CD8-positive, alpha-beta memory T cell (primary cell): ENCODE measurements around the gene CNOT6L. TPM values are rescaled to one million over a fixed set of nuclear protein-coding genes. Genes with fewer than 3 reads are reported as not detected.

Experiments used
- CTCF ChIA-PET: fragments of 350-600 bp; sonication (Branson Sonifier 250); formaldehyde crosslinking; loops from one replicate; lab custom pipeline; 2021; ENCODE audit warnings: antibody characterized with exemption; lab: Charles Lee
- POLR2A ChIA-PET: fragments of 350-600 bp; sonication (Branson Sonifier 250); formaldehyde crosslinking; loops from one replicate; lab custom pipeline; 2021; ENCODE audit warnings: antibody characterized with exemption; lab: Charles Lee
- DNase-seq, 5 donors: peaks; one replicate each; pipeline versions ENCODE4 v3.0.0 to v3.0.0-alpha.2; 2020 to 2022; ENCODE audit warnings: mixed read lengths in 1 of 5
- H3K27ac ChIP-seq: one replicate; pipeline ENCODE4 v1.7.0; 2013; ENCODE audit warnings: low read depth, mild to moderate bottlenecking, low read length, moderate library complexity
- H3K27me3 ChIP-seq: 2 replicates; pipeline ENCODE4 v1.7.0; 2013; ENCODE audit warnings: low read length, mild to moderate bottlenecking; ENCODE audit not compliant: insufficient read depth, poor library complexity, severe bottlenecking
- H3K36me3 ChIP-seq: 2 replicates; pipeline ENCODE4 v1.7.0; 2013; ENCODE audit warnings: mild to moderate bottlenecking, low read length, moderate library complexity; ENCODE audit not compliant: insufficient read depth
- H3K4me1 ChIP-seq: 2 replicates; pipeline ENCODE4 v1.7.0; 2013; ENCODE audit warnings: mild to moderate bottlenecking, low read length, moderate library complexity; ENCODE audit not compliant: insufficient read depth
- H3K4me3 ChIP-seq: 2 replicates; pipeline ENCODE4 v1.7.0; 2013; ENCODE audit warnings: mild to moderate bottlenecking, low read length
- H3K9me3 ChIP-seq: 2 replicates; pipeline ENCODE4 v1.7.0; 2013; ENCODE audit warnings: mild to moderate bottlenecking, low read length
- H3K27ac Mint-ChIP-seq, 8 donors: one replicate each; pipeline ENCODE4 v1.8.0; 2020 to 2021; ENCODE audit warnings: mixed read lengths in 8 of 8, mild to moderate bottlenecking in 6 of 8, inconsistent platforms in 3 of 8, moderate library complexity in 3 of 8
- H3K27me3 Mint-ChIP-seq, 2 donors: one replicate each; pipeline ENCODE4 v1.8.0; 2020 to 2021; ENCODE audit warnings: mixed read lengths in 2 of 2, mild to moderate bottlenecking in 1 of 2, moderate library complexity in 1 of 2
- H3K36me3 Mint-ChIP-seq, 3 donors: one replicate each; pipeline ENCODE4 v1.8.0; 2020 to 2021; ENCODE audit warnings: mixed read lengths in 3 of 3, inconsistent platforms in 1 of 3, mild to moderate bottlenecking in 1 of 3
- H3K4me1 Mint-ChIP-seq, 3 donors: one replicate each; pipeline ENCODE4 v1.8.0; 2020 to 2021; ENCODE audit warnings: mixed read lengths in 3 of 3, inconsistent platforms in 1 of 3, mild to moderate bottlenecking in 1 of 3
- H3K4me3 Mint-ChIP-seq, 7 donors: one replicate each; pipeline ENCODE4 v1.8.0; 2020 to 2021; ENCODE audit warnings: mixed read lengths in 7 of 7, mild to moderate bottlenecking in 6 of 7, moderate library complexity in 4 of 7, inconsistent platforms in 2 of 7
- H3K9me3 Mint-ChIP-seq, 5 donors: one replicate each; pipeline ENCODE4 v1.8.0; 2020 to 2022; ENCODE audit warnings: mixed read lengths in 5 of 5, mild to moderate bottlenecking in 3 of 5, moderate library complexity in 2 of 5, inconsistent platforms in 1 of 5
- polyA plus RNA-seq: library from polyadenylated mRNA; unstranded; fragments of 300-500 nt; fragmentation: Illumina TruSeq; gene quantifications from one replicate; pipeline ENCODE4 v1.2.3, GENCODE V29; 2021
- total RNA-seq, 2 experiments: library from RNA; stranded (reverse); gene quantifications; one replicate each; pipeline ENCODE4 v1.2.3, GENCODE V29; 2021

The CNOT6L gene
- total and polyA plus RNA-seq, 3 experiments from 2014 or later, result 45.2 to 100 (median 96.5) TPM

GRCh38 chr4:77820649-77821561, 1.7 kb upstream of the CNOT6L start:
- Histone ChIP-seq H3K27me3 (no peaks in the 10 kb centered on the region), H3K9me3 (no peaks in the 10 kb centered on the region), H3K4me3 (peak overlapping the region; percentile 67), H3K4me1 (peaks cover 47% of the 10 kb centered on the region), H3K36me3 (no peaks in the 10 kb centered on the region), H3K27ac (peak overlapping the region; percentile 97)
- H3K27ac Mint-ChIP-seq, result peak overlapping the region; percentile 94 to 100 (median 99)
- DNase-seq, result peak in 1 of 5 donors; percentile 47
- H3K4me3 Mint-ChIP-seq, result peak overlapping the region; percentile 89 to 99 (median 97)
- H3K9me3 Mint-ChIP-seq, result peaks cover 0 to 6% (median 2%) of the 10 kb centered on the region in 5 donors
- H3K27me3 Mint-ChIP-seq, result peaks cover 0 to 8% of the 10 kb centered on the region in 2 donors
- peaks cover 47 to 69% (median 61%) of the 10 kb centered on the region in 3 donors for H3K4me1 Mint-ChIP-seq
- POLR2A ChIA-PET, result interaction anchor here (0.7 to 8.0 kb wide), 11 partner anchors 9 to 115 kb away, joined by 3 to 394 read pairs (median 4); partner anchors contain the start of gene MRPL1
- peaks cover 4 to 33% (median 7%) of the 10 kb centered on the region in 3 donors for H3K36me3 Mint-ChIP-seq
- CTCF ChIA-PET, result interaction anchor here (1.0 to 3.0 kb wide), 6 partner anchors 9 to 68 kb away, joined by 3 to 68 read pairs (median 14); partner anchors contain the start of gene MRPL1

GRCh38 chr4:77819843-77820648, 878 bp upstream of the CNOT6L start:
- no peaks in the 10 kb centered on the region for H3K9me3 ChIP-seq
- H3K27ac ChIP-seq, result peak overlapping the region; percentile 97
- peaks cover 0 to 8% of the 10 kb centered on the region in 2 donors for H3K27me3 Mint-ChIP-seq
- H3K36me3 ChIP-seq, result no peaks in the 10 kb centered on the region
- CTCF ChIA-PET, result interaction anchor here (0.8 to 3.0 kb wide), 6 partner anchors 19 to 67 kb away, joined by 3 to 68 read pairs (median 14); partner anchors contain the start of gene MRPL1
- peak overlapping the region; percentile 89 to 99 (median 97) for H3K4me3 Mint-ChIP-seq
- H3K27me3 ChIP-seq, result no peaks in the 10 kb centered on the region
- peaks cover 50% of the 10 kb centered on the region for H3K4me1 ChIP-seq
- H3K4me1 Mint-ChIP-seq, result peaks cover 50 to 69% (median 62%) of the 10 kb centered on the region in 3 donors
- H3K36me3 Mint-ChIP-seq, result peaks cover 4 to 39% (median 7%) of the 10 kb centered on the region in 3 donors
- peak overlapping the region; percentile 94 to 100 (median 99) for H3K27ac Mint-ChIP-seq
- POLR2A ChIA-PET, result interaction anchor here (0.5 to 8.0 kb wide), 11 partner anchors 8 to 51 kb away, joined by 3 to 394 read pairs (median 4); partner anchors contain the start of gene MRPL1
- peak; percentile 90 to 98 (median 97) for DNase-seq
- peak overlapping the region; percentile 75 for H3K4me3 ChIP-seq
- peaks cover 0 to 6% (median 2%) of the 10 kb centered on the region in 5 donors for H3K9me3 Mint-ChIP-seq

- Histone ChIP-seq H3K27ac (peak overlapping the region; percentile 97), H3K4me3 (peak overlapping the region; percentile 75), H3K4me1 (peaks cover 56% of the 10 kb centered on the region), H3K27me3 (no peaks in the 10 kb centered on the region), H3K36me3 (no peaks in the 10 kb centered on the region), H3K9me3 (no peaks in the 10 kb centered on the region)
- ChIA-PET CTCF (interaction anchor here (0.8 to 3.2 kb wide), 8 partner anchors 19 to 66 kb away, joined by 3 to 68 read pairs (median 16); partner anchors contain the start of gene MRPL1), POLR2A (interaction anchor here (0.5 to 8.0 kb wide), 10 partner anchors 8 to 51 kb away, joined by 3 to 394 read pairs (median 4); partner anchors contain the start of gene MRPL1)
- Mint-ChIP-seq H3K9me3 (peaks cover 0 to 6% (median 2%) of the 10 kb centered on the region in 5 donors), H3K27me3 (peaks cover 0 to 8% of the 10 kb centered on the region in 2 donors), H3K27ac (peak overlapping the region; percentile 96 to 100 (median 98)), H3K4me3 (peak overlapping the region; percentile 95 to 99 (median 99)), H3K4me1 (peaks cover 51 to 70% (median 63%) of the 10 kb centered on the region in 3 donors), H3K36me3 (peaks cover 4 to 43% (median 7%) of the 10 kb centered on the region in 3 donors)
- peak in 2 of 5 donors; percentile 81 to 89 for DNase-seq
Measured at GRCh38 chr4:77819404-77819842, 255 bp upstream of the CNOT6L start.

GRCh38 chr4:77818073-77818601, 1.0 kb downstream of the CNOT6L start:
- peak overlapping the region; percentile 75 for H3K4me3 ChIP-seq
- H3K27me3 ChIP-seq, result no peaks in the 10 kb centered on the region
- H3K36me3 ChIP-seq, result no peaks in the 10 kb centered on the region
- Mint-ChIP-seq H3K4me1 (peaks cover 61 to 78% (median 71%) of the 10 kb centered on the region in 3 donors), H3K9me3 (peaks cover 0 to 6% (median 2%) of the 10 kb centered on the region in 5 donors), H3K36me3 (peaks cover 4 to 53% (median 7%) of the 10 kb centered on the region in 3 donors), H3K27ac (peak overlapping the region; percentile 92 to 99 (median 98)), H3K4me3 (peak overlapping the region; percentile 86 to 100 (median 98)), H3K27me3 (peaks cover 0 to 8% of the 10 kb centered on the region in 2 donors)
- H3K9me3 ChIP-seq, result no peaks in the 10 kb centered on the region
- ChIA-PET POLR2A (interaction anchor here (0.8 to 8.0 kb wide), 6 partner anchors 17 to 42 kb away, joined by 3 to 394 read pairs (median 11); partner anchors contain the start of gene MRPL1), CTCF (interaction anchor here (0.6 to 3.2 kb wide), 6 partner anchors 9 to 44 kb away, joined by 3 to 40 read pairs (median 8); partner anchors contain the start of gene MRPL1)
- peaks cover 61% of the 10 kb centered on the region for H3K4me1 ChIP-seq
- peak; percentile 30 to 62 (median 42) for DNase-seq
- peak overlapping the region; percentile 92 for H3K27ac ChIP-seq

- Histone ChIP-seq H3K27me3 (no peaks in the 10 kb centered on the region), H3K27ac (peak overlapping the region; percentile 92), H3K4me1 (peaks cover 60% of the 10 kb centered on the region), H3K4me3 (peak overlapping the region; percentile 75), H3K36me3 (no peaks in the 10 kb centered on the region), H3K9me3 (no peaks in the 10 kb centered on the region)
- Mint-ChIP-seq H3K36me3 (peaks cover 4 to 58% (median 7%) of the 10 kb centered on the region in 3 donors), H3K4me3 (peak overlapping the region; percentile 86 to 100 (median 98)), H3K4me1 (peaks cover 68 to 78% (median 71%) of the 10 kb centered on the region in 3 donors), H3K27me3 (peaks cover 0 to 8% of the 10 kb centered on the region in 2 donors), H3K9me3 (peaks cover 0 to 6% (median 2%) of the 10 kb centered on the region in 5 donors), H3K27ac (peak overlapping the region; percentile 92 to 99 (median 98))
- ChIA-PET CTCF (interaction anchor here (0.6 to 3.2 kb wide), 6 partner anchors 8 to 45 kb away, joined by 3 to 40 read pairs (median 8); partner anchors contain the start of gene MRPL1), POLR2A (interaction anchor here (0.8 to 8.0 kb wide), 5 partner anchors 16 to 42 kb away, joined by 3 to 394 read pairs (median 9); partner anchors contain the start of gene MRPL1)
- DNase-seq, result no peak
Measured at GRCh38 chr4:77817304-77818072, 1.7 kb downstream of the CNOT6L start.

- Mint-ChIP-seq H3K36me3 (peaks cover 4 to 66% (median 12%) of the 10 kb centered on the region in 3 donors), H3K9me3 (peaks cover 0 to 6% (median 2%) of the 10 kb centered on the region in 5 donors), H3K27me3 (peaks cover 0 to 8% of the 10 kb centered on the region in 2 donors), H3K4me3 (peak overlapping the region; percentile 59 to 99 (median 75)), H3K27ac (peak overlapping the region in 5 of 8 donors; percentile 37 to 97 (median 68)), H3K4me1 (peaks cover 68 to 75% (median 70%) of the 10 kb centered on the region in 3 donors)
- ChIA-PET CTCF (interaction anchor here (3.2 kb wide), 1 partner anchor 46 kb away, joined by 40 read pairs; the partner anchor contains the start of gene MRPL1), POLR2A (interaction anchor here (8.0 kb wide), 1 partner anchor 43 kb away, joined by 394 read pairs; the partner anchor contains the start of gene MRPL1)
- no peak overlapping the region for H3K27ac ChIP-seq
- no peaks in the 10 kb centered on the region for H3K27me3 ChIP-seq
- no peaks in the 10 kb centered on the region for H3K36me3 ChIP-seq
- no peaks in the 10 kb centered on the region for H3K9me3 ChIP-seq
- no peak for DNase-seq
- no peak overlapping the region for H3K4me3 ChIP-seq
- peaks cover 60% of the 10 kb centered on the region for H3K4me1 ChIP-seq
Measured at GRCh38 chr4:77816546-77816945, 2.6 kb downstream of the CNOT6L start.
